ENCODE measurements around the gene PLPPR1. TPM values are rescaled to one million over a fixed set of nuclear protein-coding genes. Genes with fewer than 3 reads are reported as not detected.

Gene PLPPR1
- total RNA-seq, 1 donor from 2014 or later, result 3.2 TPM

- H3K9me3 Mint-ChIP-seq, result peaks cover 2% of the 10 kb centered on the region
- Histone ChIP-seq H3K9me3 (ENCODE audit: low read depth) (no peaks in the 10 kb centered on the region), H3K36me3 (no peaks in the 10 kb centered on the region), H3K4me2 (no peak overlapping the region), H3F3A (ENCODE audit: low read depth) (no peaks in the 10 kb centered on the region), H3K79me2 (ENCODE audit: low read depth) (no peaks in the 10 kb centered on the region), H3K27me3 (no peaks in the 10 kb centered on the region), H3K9ac (no peak overlapping the region), H2AFZ (replicated peaks) (no peak overlapping the region), H4K20me1 (ENCODE audit: low read depth) (no peaks in the 10 kb centered on the region), H3K27ac (no peak overlapping the region), H3K4me3 (no peak overlapping the region), H3K4me1 (no peaks in the 10 kb centered on the region)
- peaks cover 2% of the 10 kb centered on the region for H3K27me3 Mint-ChIP-seq (ENCODE audit: insufficient read depth, low read depth)
- no peak for DNase-seq (ENCODE audit: low spot score)
- no peak overlapping the region for H3K27ac Mint-ChIP-seq
- peaks cover 6% of the 10 kb centered on the region for H3K4me1 Mint-ChIP-seq
- H3K4me3 Mint-ChIP-seq, result no peak overlapping the region
- H3K36me3 Mint-ChIP-seq, result no peaks in the 10 kb centered on the region
- TF ChIP-seq, protein P1, sequence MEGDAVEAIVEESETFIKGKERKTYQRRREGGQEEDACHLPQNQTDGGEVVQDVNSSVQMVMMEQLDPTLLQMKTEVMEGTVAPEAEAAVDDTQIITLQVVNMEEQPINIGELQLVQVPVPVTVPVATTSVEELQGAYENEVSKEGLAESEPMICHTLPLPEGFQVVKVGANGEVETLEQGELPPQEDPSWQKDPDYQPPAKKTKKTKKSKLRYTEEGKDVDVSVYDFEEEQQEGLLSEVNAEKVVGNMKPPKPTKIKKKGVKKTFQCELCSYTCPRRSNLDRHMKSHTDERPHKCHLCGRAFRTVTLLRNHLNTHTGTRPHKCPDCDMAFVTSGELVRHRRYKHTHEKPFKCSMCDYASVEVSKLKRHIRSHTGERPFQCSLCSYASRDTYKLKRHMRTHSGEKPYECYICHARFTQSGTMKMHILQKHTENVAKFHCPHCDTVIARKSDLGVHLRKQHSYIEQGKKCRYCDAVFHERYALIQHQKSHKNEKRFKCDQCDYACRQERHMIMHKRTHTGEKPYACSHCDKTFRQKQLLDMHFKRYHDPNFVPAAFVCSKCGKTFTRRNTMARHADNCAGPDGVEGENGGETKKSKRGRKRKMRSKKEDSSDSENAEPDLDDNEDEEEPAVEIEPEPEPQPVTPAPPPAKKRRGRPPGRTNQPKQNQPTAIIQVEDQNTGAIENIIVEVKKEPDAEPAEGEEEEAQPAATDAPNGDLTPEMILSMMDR (IDR thresholded peaks at IDR 0.05), result no peak
- TF ChIP-seq EZH2phosphoT487 (IDR thresholded peaks at IDR 0.05) (no peak), EZH2 (IDR thresholded peaks at IDR 0.05) (no peak)
Measured at GRCh38 chr9:101092922-101093321, 64.4 kb downstream of the PLPPR1 start.

GRCh38 chr9:101093620-101094019 is 65.1 kb downstream of the PLPPR1 start:
- H3K36me3 Mint-ChIP-seq, result no peaks in the 10 kb centered on the region
- Histone ChIP-seq H3K27ac (no peak overlapping the region), H3K79me2 (ENCODE audit: low read depth) (no peaks in the 10 kb centered on the region), H3K4me2 (no peak overlapping the region), H3K4me1 (peaks cover 4% of the 10 kb centered on the region), H3K9me3 (ENCODE audit: low read depth) (no peaks in the 10 kb centered on the region), H3F3A (ENCODE audit: low read depth) (no peaks in the 10 kb centered on the region), H3K9ac (no peak overlapping the region), H3K4me3 (no peak overlapping the region), H2AFZ (replicated peaks) (no peak overlapping the region), H4K20me1 (ENCODE audit: low read depth) (no peaks in the 10 kb centered on the region), H3K27me3 (no peaks in the 10 kb centered on the region), H3K36me3 (no peaks in the 10 kb centered on the region)
- H3K4me3 Mint-ChIP-seq, result no peak overlapping the region
- H3K27ac Mint-ChIP-seq, result no peak overlapping the region
- no peak for DNase-seq (ENCODE audit: low spot score)
- peaks cover 2% of the 10 kb centered on the region for H3K27me3 Mint-ChIP-seq (ENCODE audit: insufficient read depth, low read depth)
- peaks cover 13% of the 10 kb centered on the region for H3K4me1 Mint-ChIP-seq
- peaks cover 2% of the 10 kb centered on the region for H3K9me3 Mint-ChIP-seq
- no peak for TF ChIP-seq EZH2 (IDR thresholded peaks at IDR 0.05)
- TF ChIP-seq EZH2phosphoT487 (IDR thresholded peaks at IDR 0.05), result no peak
- TF ChIP-seq, protein P1 (IDR thresholded peaks at IDR 0.05), result no peak

DNA sequence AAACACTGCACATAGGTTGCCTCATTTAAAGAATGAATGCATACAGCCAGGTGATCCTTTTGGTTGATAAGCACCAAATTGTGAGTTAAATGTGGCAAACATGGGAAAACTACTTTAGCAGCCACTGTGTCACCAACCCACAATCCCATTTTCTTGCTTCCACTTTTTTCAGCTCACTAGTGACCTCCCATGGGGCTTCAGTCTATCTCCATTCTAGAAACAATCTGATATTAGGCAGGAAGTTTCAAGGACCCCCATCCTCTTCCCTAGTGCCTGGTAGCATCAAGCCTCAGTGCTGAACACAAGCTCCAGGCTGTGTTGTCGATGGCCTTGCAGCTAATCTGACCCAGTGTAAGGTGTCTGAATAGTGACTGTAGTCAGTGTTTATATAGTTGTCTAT is 66.2 kb downstream of the PLPPR1 start:
- Histone ChIP-seq H3K9ac (no peak overlapping the region), H3K9me3 (ENCODE audit: low read depth) (no peaks in the 10 kb centered on the region), H4K20me1 (ENCODE audit: low read depth) (no peaks in the 10 kb centered on the region), H3K27ac (no peak overlapping the region), H3K79me2 (ENCODE audit: low read depth) (no peaks in the 10 kb centered on the region), H3K27me3 (no peaks in the 10 kb centered on the region), H3K4me3 (no peak overlapping the region), H2AFZ (replicated peaks) (no peak overlapping the region), H3K4me2 (no peak overlapping the region), H3K4me1 (peaks cover 4% of the 10 kb centered on the region), H3F3A (ENCODE audit: low read depth) (no peaks in the 10 kb centered on the region), H3K36me3 (no peaks in the 10 kb centered on the region)
- no peak for DNase-seq (ENCODE audit: low spot score)
- H3K4me1 Mint-ChIP-seq, result peaks cover 20% of the 10 kb centered on the region
- H3K27me3 Mint-ChIP-seq (ENCODE audit: insufficient read depth, low read depth), result peaks cover 2% of the 10 kb centered on the region
- TF ChIP-seq, protein P1 (IDR thresholded peaks at IDR 0.05), result no peak
- no peak for TF ChIP-seq EZH2phosphoT487 (IDR thresholded peaks at IDR 0.05)
- TF ChIP-seq EZH2 (IDR thresholded peaks at IDR 0.05), result no peak
- H3K9me3 Mint-ChIP-seq, result peaks cover 2% of the 10 kb centered on the region
- H3K36me3 Mint-ChIP-seq, result no peaks in the 10 kb centered on the region
- H3K4me3 Mint-ChIP-seq, result no peak overlapping the region
- H3K27ac Mint-ChIP-seq, result no peak overlapping the region

All from neural progenitor cell (in vitro differentiated cells).